Hematopoietic multipotent progenitor cell (in vitro differentiated cells): Measurements from ENCODE around the gene SPOCK1. TPM values are rescaled to one million over a fixed set of nuclear protein-coding genes. Genes with fewer than 3 reads are reported as not detected.

ENCODE experiments used
- DNase-seq, 3 donors: peaks; one replicate each; pipeline ENCODE4 v3.0.0-alpha.2; 2011 to 2015; ENCODE audit warnings: low read depth in 2 of 3, low spot score in 2 of 3
- total RNA-seq: library from RNA; depleted of rRNA; stranded (reverse); fragments of >200 nt; gene quantifications from one replicate; pipeline ENCODE4 v1.2.3, GENCODE V29; 2012

SPOCK1 gene
- total RNA-seq, 1 donor = under 0.01 TPM

GRCh38 chr5:137496919-137497318 lies 2.2 kb downstream of the SPOCK1 start:
- no peak for DNase-seq

DNA sequence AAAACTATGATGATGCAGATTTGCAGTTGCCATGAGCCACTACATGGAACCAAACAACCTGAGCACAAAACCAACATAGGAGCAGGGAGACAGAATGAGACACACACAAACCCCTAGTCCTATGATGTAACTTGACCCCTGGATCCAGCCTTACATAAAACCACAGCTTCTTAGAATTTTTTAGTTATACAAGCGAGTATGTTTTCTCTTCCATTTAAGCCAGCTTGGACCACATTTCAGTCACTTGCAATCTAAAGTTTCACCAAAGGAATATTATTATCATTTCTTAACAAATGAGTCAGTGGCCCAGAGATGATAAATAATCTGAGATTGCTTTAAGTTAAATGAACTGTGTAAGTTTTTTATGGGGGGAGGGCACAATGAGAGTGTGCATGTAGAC lies 6.8 kb downstream of the SPOCK1 start:
- no peak for DNase-seq

GRCh38 chr5:137491121-137491520 lies 8.0 kb downstream of the SPOCK1 start:
- DNase-seq = no peak

DNA sequence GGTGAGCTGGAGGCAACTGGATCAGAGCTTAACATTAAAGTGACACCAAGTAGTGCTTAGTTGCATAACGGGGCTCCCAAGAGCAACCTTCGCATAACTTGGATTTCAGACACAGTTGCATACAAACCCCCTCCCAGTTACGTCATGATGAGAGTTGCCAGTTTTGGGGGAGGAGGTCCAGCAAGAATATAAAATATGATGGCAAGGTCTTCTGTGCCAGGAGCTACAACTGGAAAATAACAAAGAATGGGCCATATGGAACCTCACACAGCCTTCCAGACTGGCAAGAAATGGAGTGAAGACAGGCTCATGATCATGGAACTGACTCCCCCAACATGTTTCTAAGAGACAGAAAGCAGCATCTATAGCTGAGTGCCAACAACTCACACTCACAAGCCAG lies 8.5 kb downstream of the SPOCK1 start:
- DNase-seq = no peak

GRCh38 chr5:137488974-137489373 lies 10.2 kb downstream of the SPOCK1 start:
- DNase-seq = no peak

DNA sequence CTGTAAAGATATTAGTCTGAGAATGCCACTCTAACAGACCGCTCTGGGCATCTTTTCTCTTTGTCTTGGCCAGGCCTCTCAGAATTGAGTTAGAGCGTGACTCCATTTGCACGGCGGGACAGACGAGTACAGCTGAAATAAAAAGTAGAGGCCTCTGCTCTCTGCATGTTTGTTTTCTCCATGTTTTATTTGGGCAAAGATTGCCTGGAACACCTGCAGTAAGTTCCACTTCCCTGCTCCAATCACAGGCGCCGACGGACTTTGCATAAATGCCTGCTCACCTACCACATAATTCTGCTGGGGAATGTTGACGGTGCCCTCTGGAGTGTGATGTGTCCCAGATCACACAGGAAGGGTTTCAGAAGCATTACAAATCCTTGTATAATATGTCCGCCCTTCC lies 10.6 kb downstream of the SPOCK1 start:
- no peak for DNase-seq

DNA sequence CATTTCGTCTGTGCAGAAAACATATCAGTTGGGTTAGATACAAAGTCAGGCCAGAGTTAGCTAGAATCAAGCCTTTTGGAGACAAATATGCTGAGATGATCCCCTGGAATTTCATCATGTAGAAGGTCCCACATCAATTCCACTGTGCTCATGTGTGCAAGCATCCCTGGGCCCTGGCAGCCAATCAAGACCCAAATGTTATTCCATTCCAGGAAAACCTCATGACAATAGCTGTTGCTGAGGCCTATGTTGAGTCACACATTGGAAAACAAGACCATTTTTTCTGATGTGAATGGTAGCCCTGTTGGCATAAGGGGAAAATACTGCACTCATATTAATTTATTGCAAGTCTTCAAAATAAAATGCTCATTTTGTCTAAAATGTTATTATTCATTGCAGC lies 11.5 kb downstream of the SPOCK1 start:
- no peak for DNase-seq

DNA sequence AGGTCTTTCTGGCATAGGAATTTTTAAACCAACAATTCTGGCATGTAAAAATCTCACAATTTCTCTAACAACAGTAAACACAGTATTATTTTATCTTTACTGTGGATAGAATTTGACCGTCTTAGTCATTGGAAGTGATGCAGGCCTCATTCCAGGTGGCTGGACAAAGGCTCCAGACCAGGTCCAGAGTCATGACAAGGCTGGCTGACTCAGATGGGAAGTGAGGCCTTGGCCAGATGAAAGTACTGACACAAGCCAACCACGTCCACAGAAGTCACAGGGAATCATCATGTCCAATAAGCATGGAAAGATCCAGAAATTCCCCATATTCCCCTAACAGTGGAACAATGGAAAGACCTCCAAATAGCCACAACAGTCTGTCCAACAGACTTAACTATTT lies 12.4 kb downstream of the SPOCK1 start:
- DNase-seq = no peak

DNA sequence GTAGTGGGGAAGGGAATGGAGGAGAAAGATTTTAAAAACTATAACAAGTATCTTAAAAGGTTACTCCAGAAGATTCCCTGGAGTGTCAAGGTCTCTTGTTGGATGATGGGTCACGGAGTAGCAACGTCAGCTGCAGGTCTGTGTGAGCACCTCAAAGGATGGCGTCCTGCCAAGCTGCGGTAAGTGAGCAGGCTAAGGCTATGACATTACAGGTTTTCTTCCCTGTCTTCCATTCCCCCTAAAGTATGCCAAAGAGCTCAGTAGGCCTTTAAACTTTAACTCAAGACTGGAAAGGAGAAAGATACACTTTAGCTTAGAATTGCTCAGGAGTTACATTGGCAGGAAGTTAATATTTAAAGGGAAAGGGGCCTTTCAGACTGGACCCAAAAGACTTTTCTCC lies 17.5 kb downstream of the SPOCK1 start:
- DNase-seq = no peak

GRCh38 chr5:137478043-137478442 lies 21.1 kb downstream of the SPOCK1 start:
- DNase-seq = no peak

DNA sequence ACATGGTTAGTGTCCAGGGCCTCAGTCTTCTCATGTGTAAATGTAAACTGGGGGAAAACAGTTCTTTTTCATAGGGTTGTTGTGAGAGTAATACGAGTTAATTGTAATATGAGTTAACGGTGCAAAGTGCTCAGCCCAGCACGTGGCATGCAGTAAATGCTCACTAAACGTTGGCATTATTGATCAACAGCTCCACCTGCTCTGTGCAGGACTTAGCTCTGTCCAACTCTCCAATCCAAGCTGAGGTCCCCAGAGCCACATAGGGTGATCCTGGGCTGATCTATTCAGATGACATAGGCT lies 28.3 kb downstream of the SPOCK1 start:
- DNase-seq = no peak

- DNase-seq = no peak
These were observed 28.8 kb downstream of the SPOCK1 start for GRCh38 chr5:137470111-137470920.

GRCh38 chr5:137466889-137467288 lies 32.2 kb downstream of the SPOCK1 start:
- DNase-seq = no peak

DNA sequence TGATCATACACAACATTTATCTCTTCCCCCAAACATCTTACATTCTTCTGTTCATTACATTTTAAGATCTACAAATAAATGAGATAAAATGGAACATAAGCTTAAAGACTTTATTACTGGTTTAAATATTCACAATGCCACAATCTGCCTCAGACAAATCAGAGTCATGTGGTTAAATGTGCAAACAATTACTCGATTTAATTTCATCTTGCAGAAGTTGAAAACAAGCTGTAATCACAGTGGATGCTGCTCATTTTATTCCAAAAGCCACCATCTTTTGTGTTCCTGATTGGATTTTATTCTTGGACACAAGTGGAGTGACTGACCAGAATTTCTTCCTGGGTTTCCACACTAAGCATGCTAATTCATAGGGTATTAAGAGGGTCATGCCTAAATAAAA lies 33.2 kb downstream of the SPOCK1 start:
- DNase-seq = no peak

DNA sequence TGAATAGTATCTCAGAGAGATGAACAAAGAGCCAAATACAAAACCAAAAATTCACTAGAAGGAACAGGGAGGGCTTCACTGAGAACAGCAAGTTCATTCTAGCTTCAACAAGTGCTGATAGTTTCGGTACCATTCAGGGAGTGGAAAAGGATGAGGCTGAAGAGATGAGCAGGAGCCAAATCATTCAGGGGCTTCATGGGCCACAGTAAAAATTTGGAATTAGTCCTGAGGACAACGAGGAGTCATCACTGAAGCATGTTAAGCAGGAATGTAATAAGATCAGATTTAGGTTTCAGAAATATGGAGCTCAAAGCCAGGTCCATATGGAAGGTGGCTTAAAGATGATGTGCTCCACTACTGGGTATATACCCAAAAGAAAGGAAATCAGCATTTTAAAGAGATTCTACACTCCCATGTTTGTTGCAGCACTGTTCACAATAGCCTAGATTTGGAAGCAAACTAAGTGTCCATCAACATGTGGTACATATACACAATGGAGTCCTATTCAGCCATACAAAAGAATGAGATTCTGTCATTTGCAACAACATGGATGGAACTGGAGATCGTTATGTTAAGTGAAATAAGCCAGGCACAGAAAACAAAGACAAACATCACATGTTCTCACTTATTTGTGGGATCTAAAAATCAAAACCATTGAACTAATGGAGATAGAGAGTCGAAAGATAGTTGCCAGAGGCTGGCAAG lies 36.2 kb downstream of the SPOCK1 start:
- no peak for DNase-seq

DNA sequence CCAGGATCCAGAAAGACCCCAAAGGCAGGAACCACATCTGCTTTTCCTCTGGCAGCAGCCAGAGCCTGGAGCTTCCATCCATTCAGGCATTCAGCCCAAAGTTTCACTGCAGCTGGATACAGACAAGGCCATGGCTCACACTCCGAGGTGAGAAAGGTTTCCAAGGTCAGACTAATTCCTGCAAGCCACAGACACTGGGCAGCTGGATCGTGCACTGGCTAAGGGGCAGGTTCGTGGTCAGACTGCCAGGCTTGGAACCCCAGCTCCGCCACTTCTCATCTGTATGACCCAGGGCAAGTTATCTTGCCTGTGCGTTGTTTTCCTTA lies 36.9 kb downstream of the SPOCK1 start:
- no peak for DNase-seq

DNA sequence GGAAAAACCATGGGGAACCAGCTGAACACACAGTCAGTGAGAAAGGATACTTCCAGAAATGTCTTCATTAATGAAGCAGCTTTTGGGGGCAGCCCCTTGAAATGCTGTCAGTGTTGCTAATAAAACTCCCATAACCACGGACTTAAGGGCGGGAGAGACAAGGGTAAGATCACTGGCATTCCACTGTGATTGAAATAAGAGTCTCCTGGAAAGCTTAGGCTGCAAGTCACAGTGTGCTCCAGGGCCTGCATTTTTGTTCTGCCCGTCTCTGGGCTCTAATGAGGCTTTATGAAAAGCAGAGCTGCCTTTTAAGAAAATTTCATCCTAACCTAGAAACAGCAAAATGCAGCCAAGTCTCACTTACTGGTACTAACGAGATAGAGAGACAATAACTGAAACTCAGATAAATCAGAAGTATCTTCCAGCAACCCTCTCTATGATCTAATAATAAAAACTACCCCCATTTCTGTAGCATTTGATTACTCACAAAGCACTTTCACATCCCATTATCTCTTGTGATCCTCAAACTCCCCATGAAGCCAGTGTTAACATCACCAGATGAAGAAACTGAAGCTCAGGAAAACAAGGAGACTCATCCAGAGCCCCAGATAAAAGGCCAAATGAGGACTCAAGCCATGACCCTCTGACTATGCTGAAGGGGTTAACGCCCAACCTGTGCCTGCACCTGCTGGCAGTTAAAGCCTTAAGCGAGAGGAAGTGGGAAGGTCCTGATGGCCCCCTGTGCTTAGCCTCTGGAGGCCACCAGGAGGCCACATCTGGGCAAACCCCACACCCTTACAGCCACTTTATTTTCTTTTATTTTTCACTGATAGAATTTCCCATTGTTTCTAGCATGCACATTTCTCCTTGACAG lies 37.5 kb downstream of the SPOCK1 start:
- no peak for DNase-seq

DNA sequence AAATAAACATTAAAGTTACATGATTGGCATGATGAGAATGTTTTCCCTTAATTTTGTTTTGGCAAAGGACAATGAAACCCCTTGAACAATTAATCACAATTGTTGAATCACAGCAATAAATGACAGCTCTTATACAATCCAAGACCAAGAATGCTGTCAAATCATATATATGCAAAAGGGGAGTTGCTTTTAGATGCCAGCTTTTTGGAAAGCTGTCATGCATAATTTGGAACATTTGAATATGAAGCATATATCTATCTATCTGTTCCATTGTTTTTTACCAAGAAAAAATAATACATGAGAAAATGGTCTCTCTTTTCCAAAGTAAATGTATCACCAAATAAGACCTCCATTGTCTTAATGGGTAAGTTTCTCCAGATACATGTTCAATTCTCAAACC lies 44.5 kb downstream of the SPOCK1 start:
- DNase-seq = no peak

GRCh38 chr5:137453483-137454080 lies 45.5 kb downstream of the SPOCK1 start:
- peak in 2 of 3 donors; percentile 19 to 69 for DNase-seq

- no peak for DNase-seq
These were observed 48.4 kb downstream of the SPOCK1 start for GRCh38 chr5:137450759-137451158.

DNA sequence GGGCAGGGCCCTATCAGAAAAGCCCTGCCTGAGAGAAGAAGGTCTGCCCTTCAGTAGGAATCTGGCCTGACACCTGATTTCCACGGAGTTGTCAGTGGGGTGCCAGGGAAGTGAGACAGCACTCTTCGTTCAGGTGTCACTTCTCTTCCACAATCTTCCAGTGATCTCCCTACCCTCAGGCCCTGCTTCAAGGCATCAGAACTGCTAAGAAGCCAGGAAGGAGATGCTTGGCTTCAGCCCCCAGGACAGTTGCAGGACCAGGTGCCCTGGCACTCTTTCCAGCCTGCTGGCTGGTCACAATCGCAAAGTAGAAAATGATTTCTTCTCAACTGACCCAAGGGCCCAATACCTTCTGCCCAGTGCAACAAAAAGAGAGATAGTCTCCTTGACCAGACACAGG lies 50.3 kb downstream of the SPOCK1 start:
- no peak for DNase-seq
